ENCODE results near the gene FMR1. TPM values are rescaled to one million over a fixed set of nuclear protein-coding genes. Genes with fewer than 3 reads are reported as not detected.
A peak's percentile ranks its signal among the peaks of the same experiment; 100 is the strongest.

Gene FMR1
- total and polyA plus RNA-seq, 9 donors, result 27.1 to 65.2 (median 47.0) TPM

GRCh38 chrX:147950352-147950751, 38.6 kb downstream of the FMR1 start:
- Histone ChIP-seq H3K36me3 (no peaks in the 10 kb centered on the region), H3K4me1 (ENCODE audit: insufficient read depth) (no peaks in the 10 kb centered on the region), H3K4me3 (no peak overlapping the region), H3K9me3 (no peaks in the 10 kb centered on the region), H3K27ac (no peak overlapping the region), H3K27me3 (no peaks in the 10 kb centered on the region)
- no peak for TF ChIP-seq CTCF (IDR thresholded peaks at IDR 0.05)
- no peak for TF ChIP-seq EP300 (IDR thresholded peaks at IDR 0.05)
- no peak for TF ChIP-seq POLR2A (IDR thresholded peaks at IDR 0.05)
- intact Hi-C loops (cut with DNase I), result no loop called here
- WGBS, 3 donors, result 80 to 88% (median 83%) methylated on average over 1 of the region's 1 CpG
- DNase-seq, result no peak

GRCh38 chrX:147953976-147954375, 42.3 kb downstream of the FMR1 start:
- no peaks in the 10 kb centered on the region for H3K27me3 ChIP-seq
- H3K4me3 ChIP-seq, result no peak overlapping the region
- no peak for TF ChIP-seq POLR2A (IDR thresholded peaks at IDR 0.05)
- TF ChIP-seq EP300 (IDR thresholded peaks at IDR 0.05), result no peak
- no peak for TF ChIP-seq CTCF (IDR thresholded peaks at IDR 0.05)
- intact Hi-C loops (cut with DNase I), result no loop called here
- H3K36me3 ChIP-seq, result no peaks in the 10 kb centered on the region
- H3K27ac ChIP-seq, result no peak overlapping the region
- H3K4me1 ChIP-seq (ENCODE audit: insufficient read depth), result no peaks in the 10 kb centered on the region
- 29 to 39% (median 36%) methylated on average over 2 of the region's 2 CpGs for WGBS, 3 donors
- peak in 3 of 5 donors; percentile 19 to 39 (median 33) for DNase-seq
- H3K9me3 ChIP-seq, result no peaks in the 10 kb centered on the region

GRCh38 chrX:147957291-147957690, 45.6 kb downstream of the FMR1 start:
- TF ChIP-seq CTCF (IDR thresholded peaks at IDR 0.05) (no peak), POLR2A (IDR thresholded peaks at IDR 0.05) (no peak), EP300 (IDR thresholded peaks at IDR 0.05) (no peak)
- Histone ChIP-seq H3K27me3 (no peaks in the 10 kb centered on the region), H3K36me3 (no peaks in the 10 kb centered on the region), H3K4me1 (ENCODE audit: insufficient read depth) (no peaks in the 10 kb centered on the region), H3K9me3 (no peaks in the 10 kb centered on the region), H3K4me3 (no peak overlapping the region), H3K27ac (no peak overlapping the region)
- intact Hi-C loops (cut with DNase I), result no loop called here
- no peak for DNase-seq
- WGBS, 3 donors, result 48 to 57% (median 54%) methylated on average over 2 of the region's 2 CpGs

- intact Hi-C loops (cut with DNase I), result no loop called here
- no peak for TF ChIP-seq CTCF (IDR thresholded peaks at IDR 0.05)
- TF ChIP-seq EP300 (IDR thresholded peaks at IDR 0.05), result no peak
- TF ChIP-seq POLR2A (IDR thresholded peaks at IDR 0.05), result no peak
- Histone ChIP-seq H3K27me3 (no peaks in the 10 kb centered on the region), H3K4me1 (ENCODE audit: insufficient read depth) (no peaks in the 10 kb centered on the region), H3K9me3 (no peaks in the 10 kb centered on the region), H3K4me3 (no peak overlapping the region), H3K27ac (no peak overlapping the region), H3K36me3 (no peaks in the 10 kb centered on the region)
- 57 to 68% (median 61%) methylated on average over 1 of the region's 1 CpG for WGBS, 3 donors
- no peak for DNase-seq
Measured at GRCh38 chrX:147958291-147958690, 46.6 kb downstream of the FMR1 start.
